ENCODE results near the gene PGM2.

Gene PGM2

GRCh38 chr4:37826295-37827029, at the start of gene PGM2:
Gene PGM2 (plus strand): TSS chr4:37826686. CDS start chr4:37826733, 47 bp downstream.
- H3K4me2 ChIP-seq (ENCODE audit: insufficient read depth, low read length), result peak within 1 kb of the TSS; percentile 83
- no peaks in the 10 kb centered on the region for H3K9me3 ChIP-seq (ENCODE audit: insufficient read depth, low read length, severe bottlenecking)
- no peaks in the 10 kb centered on the region for H3K27me3 ChIP-seq (ENCODE audit: insufficient read depth, low read length, poor library complexity)
- peak within 1 kb of the TSS; percentile 63 to 79; a peak in 3 of 4 replicates for H3K4me3 ChIP-seq (ENCODE audit: low read depth in 1 of 2, low read length in 2 of 2)
- DNase-seq (peak; percentile 93), ATAC-seq (ENCODE audit: insufficient read depth, low read depth) (peak; percentile 97)
- H3K9ac ChIP-seq (ENCODE audit: low read depth, low read length), result peak within 1 kb of the TSS; percentile 83
- H2AFZ ChIP-seq (ENCODE audit: low read depth, low read length), result peak within 1 kb of the TSS; percentile 85
- peaks cover 14% of the 10 kb centered on the region for H3K79me2 ChIP-seq (ENCODE audit: insufficient read depth, low read length)
- peaks cover 21% of the 10 kb centered on the region for H3K36me3 ChIP-seq (ENCODE audit: insufficient read depth, low read length)
- TF ChIP-seq, protein P1, sequence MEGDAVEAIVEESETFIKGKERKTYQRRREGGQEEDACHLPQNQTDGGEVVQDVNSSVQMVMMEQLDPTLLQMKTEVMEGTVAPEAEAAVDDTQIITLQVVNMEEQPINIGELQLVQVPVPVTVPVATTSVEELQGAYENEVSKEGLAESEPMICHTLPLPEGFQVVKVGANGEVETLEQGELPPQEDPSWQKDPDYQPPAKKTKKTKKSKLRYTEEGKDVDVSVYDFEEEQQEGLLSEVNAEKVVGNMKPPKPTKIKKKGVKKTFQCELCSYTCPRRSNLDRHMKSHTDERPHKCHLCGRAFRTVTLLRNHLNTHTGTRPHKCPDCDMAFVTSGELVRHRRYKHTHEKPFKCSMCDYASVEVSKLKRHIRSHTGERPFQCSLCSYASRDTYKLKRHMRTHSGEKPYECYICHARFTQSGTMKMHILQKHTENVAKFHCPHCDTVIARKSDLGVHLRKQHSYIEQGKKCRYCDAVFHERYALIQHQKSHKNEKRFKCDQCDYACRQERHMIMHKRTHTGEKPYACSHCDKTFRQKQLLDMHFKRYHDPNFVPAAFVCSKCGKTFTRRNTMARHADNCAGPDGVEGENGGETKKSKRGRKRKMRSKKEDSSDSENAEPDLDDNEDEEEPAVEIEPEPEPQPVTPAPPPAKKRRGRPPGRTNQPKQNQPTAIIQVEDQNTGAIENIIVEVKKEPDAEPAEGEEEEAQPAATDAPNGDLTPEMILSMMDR (IDR thresholded peaks at IDR 0.05; ENCODE audit: borderline replicate concordance, extremely low read depth, low read length, poor library complexity, severe bottlenecking), result no peak
- TF ChIP-seq EZH2 (IDR thresholded peaks at IDR 0.05; ENCODE audit: borderline replicate concordance, low read depth, low read length, severe bottlenecking), result no peak
- peaks cover 29% of the 10 kb centered on the region for H3K4me1 ChIP-seq (ENCODE audit: insufficient read depth, low read length)
- no peaks in the 10 kb centered on the region for H4K20me1 ChIP-seq (ENCODE audit: insufficient read depth, low read length)
- H3K27ac ChIP-seq (ENCODE audit: low read length), result peak within 1 kb of the TSS; percentile 76

- Histone ChIP-seq H3K9me3 (ENCODE audit: insufficient read depth, low read length, severe bottlenecking) (peaks cover 4% of the 10 kb centered on the region), H3K36me3 (ENCODE audit: insufficient read depth, low read length) (no peaks in the 10 kb centered on the region), H3K27me3 (ENCODE audit: insufficient read depth, low read length, poor library complexity) (no peaks in the 10 kb centered on the region), H4K20me1 (ENCODE audit: insufficient read depth, low read length) (no peaks in the 10 kb centered on the region), H3K27ac (ENCODE audit: low read length) (peak overlapping the region; percentile 85), H3K79me2 (ENCODE audit: insufficient read depth, low read length) (no peaks in the 10 kb centered on the region), H3K4me3 (ENCODE audit: low read depth in 1 of 2, low read length in 2 of 2) (no peak overlapping the region), H3K4me2 (ENCODE audit: insufficient read depth, low read length) (peak overlapping the region; percentile 19), H3K9ac (ENCODE audit: low read depth, low read length) (0 out of 2 replicates have a peak overlapping the region, but pooled peaks have one; percentile 33), H3K4me1 (ENCODE audit: insufficient read depth, low read length) (peaks cover 23% of the 10 kb centered on the region), H2AFZ (ENCODE audit: low read depth, low read length) (peak overlapping the region; percentile 64)
- TF ChIP-seq, protein P1 (IDR thresholded peaks at IDR 0.05; ENCODE audit: borderline replicate concordance, extremely low read depth, low read length, poor library complexity, severe bottlenecking), result no peak
- TF ChIP-seq EZH2 (IDR thresholded peaks at IDR 0.05; ENCODE audit: borderline replicate concordance, low read depth, low read length, severe bottlenecking), result no peak
- no peak for ATAC-seq (ENCODE audit: insufficient read depth, low read depth)
- DNase-seq, result no peak
Measured at GRCh38 chr4:37779896-37780295, 46.6 kb upstream of the PGM2 start.

GRCh38 chr4:37780444-37781130, 45.9 kb upstream of the PGM2 start:
- H3K4me3 ChIP-seq (ENCODE audit: low read depth in 1 of 2, low read length in 2 of 2), result no peak overlapping the region; a peak in 1 of 4 replicates
- H3K4me2 ChIP-seq (ENCODE audit: insufficient read depth, low read length), result peak overlapping the region; percentile 49
- H3K79me2 ChIP-seq (ENCODE audit: insufficient read depth, low read length), result no peaks in the 10 kb centered on the region
- H2AFZ ChIP-seq (ENCODE audit: low read depth, low read length), result peak overlapping the region; percentile 64
- peak overlapping the region; percentile 33 for H3K9ac ChIP-seq (ENCODE audit: low read depth, low read length)
- H3K36me3 ChIP-seq (ENCODE audit: insufficient read depth, low read length), result no peaks in the 10 kb centered on the region
- peaks cover 23% of the 10 kb centered on the region for H3K4me1 ChIP-seq (ENCODE audit: insufficient read depth, low read length)
- no peaks in the 10 kb centered on the region for H4K20me1 ChIP-seq (ENCODE audit: insufficient read depth, low read length)
- peaks cover 4% of the 10 kb centered on the region for H3K9me3 ChIP-seq (ENCODE audit: insufficient read depth, low read length, severe bottlenecking)
- DNase-seq, result peak; percentile 88
- peak; percentile 99 for ATAC-seq (ENCODE audit: insufficient read depth, low read depth)
- H3K27ac ChIP-seq (ENCODE audit: low read length), result peak overlapping the region; percentile 85
- H3K27me3 ChIP-seq (ENCODE audit: insufficient read depth, low read length, poor library complexity), result no peaks in the 10 kb centered on the region
- TF ChIP-seq, protein P1 (IDR thresholded peaks at IDR 0.05; ENCODE audit: borderline replicate concordance, extremely low read depth, low read length, poor library complexity, severe bottlenecking), result peak; percentile 78
- TF ChIP-seq EZH2 (IDR thresholded peaks at IDR 0.05; ENCODE audit: borderline replicate concordance, low read depth, low read length, severe bottlenecking), result no peak
